Measurements from ENCODE around the gene TMEM192. TPM values are rescaled to one million over a fixed set of nuclear protein-coding genes. Genes with fewer than 3 reads are reported as not detected.

TMEM192 gene
- total and polyA plus RNA-seq, 4 donors: 10.6 to 20.3 (median 18.9) TPM

- TF ChIP-seq ZBTB33 (IDR thresholded peaks at IDR 0.05) (peak; percentile 45), NR2F2 (IDR thresholded peaks at IDR 0.05) (peak; percentile 39), EGR1 (IDR thresholded peaks at IDR 0.05; ENCODE audit: low read depth in 2 of 2) (peak in 1 of 2 donors; percentile 12), RAD21 (IDR thresholded peaks at IDR 0.05) (peak; percentile 50 to 66), HNF4G (IDR thresholded peaks at IDR 0.05) (peak; percentile 91), GABPA (IDR thresholded peaks at IDR 0.05 in 1 of 2, conservative IDR thresholded peaks at IDR 0.05 in 1 of 2) (no peak), JUND (IDR thresholded peaks at IDR 0.05) (peak; percentile 69 to 70), YY1 (IDR thresholded peaks at IDR 0.05) (peak; percentile 66), SP1 (IDR thresholded peaks at IDR 0.05) (peak; percentile 92), FOXA1 (IDR thresholded peaks at IDR 0.05) (no peak), TAF1 (conservative IDR thresholded peaks at IDR 0.05) (no peak), REST (IDR thresholded peaks at IDR 0.05) (peak; percentile 35), HNF4A (conservative IDR thresholded peaks at IDR 0.05) (peak; percentile 98 to 99), RXRA (IDR thresholded peaks at IDR 0.05) (peak; percentile 90 to 95), FOXA2 (IDR thresholded peaks at IDR 0.05) (peak; percentile 49)
- TF ChIP-seq, protein P1, sequence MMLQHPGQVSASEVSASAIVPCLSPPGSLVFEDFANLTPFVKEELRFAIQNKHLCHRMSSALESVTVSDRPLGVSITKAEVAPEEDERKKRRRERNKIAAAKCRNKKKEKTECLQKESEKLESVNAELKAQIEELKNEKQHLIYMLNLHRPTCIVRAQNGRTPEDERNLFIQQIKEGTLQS (IDR thresholded peaks at IDR 0.05): no peak
- TF ChIP-seq, protein P2, sequence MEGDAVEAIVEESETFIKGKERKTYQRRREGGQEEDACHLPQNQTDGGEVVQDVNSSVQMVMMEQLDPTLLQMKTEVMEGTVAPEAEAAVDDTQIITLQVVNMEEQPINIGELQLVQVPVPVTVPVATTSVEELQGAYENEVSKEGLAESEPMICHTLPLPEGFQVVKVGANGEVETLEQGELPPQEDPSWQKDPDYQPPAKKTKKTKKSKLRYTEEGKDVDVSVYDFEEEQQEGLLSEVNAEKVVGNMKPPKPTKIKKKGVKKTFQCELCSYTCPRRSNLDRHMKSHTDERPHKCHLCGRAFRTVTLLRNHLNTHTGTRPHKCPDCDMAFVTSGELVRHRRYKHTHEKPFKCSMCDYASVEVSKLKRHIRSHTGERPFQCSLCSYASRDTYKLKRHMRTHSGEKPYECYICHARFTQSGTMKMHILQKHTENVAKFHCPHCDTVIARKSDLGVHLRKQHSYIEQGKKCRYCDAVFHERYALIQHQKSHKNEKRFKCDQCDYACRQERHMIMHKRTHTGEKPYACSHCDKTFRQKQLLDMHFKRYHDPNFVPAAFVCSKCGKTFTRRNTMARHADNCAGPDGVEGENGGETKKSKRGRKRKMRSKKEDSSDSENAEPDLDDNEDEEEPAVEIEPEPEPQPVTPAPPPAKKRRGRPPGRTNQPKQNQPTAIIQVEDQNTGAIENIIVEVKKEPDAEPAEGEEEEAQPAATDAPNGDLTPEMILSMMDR (IDR thresholded peaks at IDR 0.05; ENCODE audit: low read depth, low read length, missing input control): no peak
- TF ChIP-seq, protein P3, sequence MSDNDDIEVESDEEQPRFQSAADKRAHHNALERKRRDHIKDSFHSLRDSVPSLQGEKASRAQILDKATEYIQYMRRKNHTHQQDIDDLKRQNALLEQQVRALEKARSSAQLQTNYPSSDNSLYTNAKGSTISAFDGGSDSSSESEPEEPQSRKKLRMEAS (IDR thresholded peaks at IDR 0.05): peak; percentile 53
- peaks cover 4 to 25% (median 20%) of the 10 kb centered on the region in 4 donors for H3K4me1 ChIP-seq (ENCODE audit: control insufficient read depth in 4 of 4, insufficient read depth in 4 of 4, low read length in 3 of 4)
- no peak overlapping the region for H3K9ac ChIP-seq (ENCODE audit: low read depth in 1 of 2, low read length in 2 of 2)
- H3K9me3 ChIP-seq (ENCODE audit: control insufficient read depth in 4 of 4, low read length in 3 of 4): no peaks in the 10 kb centered on the region
- H3K36me3 ChIP-seq (ENCODE audit: control insufficient read depth in 4 of 4, insufficient read depth in 3 of 4, low read depth in 1 of 4, low read length in 3 of 4): no peaks in the 10 kb centered on the region
- no peak for DNase-seq (ENCODE audit: low spot score)
- H3K27ac ChIP-seq (ENCODE audit: low read depth in 1 of 2, low read length in 2 of 2): no peak overlapping the region
- H3K4me3 ChIP-seq (ENCODE audit: low read depth in 1 of 3, low read length in 3 of 3): no peak overlapping the region
- no peaks in the 10 kb centered on the region for H3K27me3 ChIP-seq (ENCODE audit: control insufficient read depth in 4 of 4, insufficient read depth in 4 of 4, low read length in 3 of 4)
Measured at GRCh38 chr4:165158762-165159161, 46.1 kb upstream of the TMEM192 start.

All from liver (tissue), 9 donors.